Suppressor macrophage treated with lipopolysaccharide for 4 hours (primary cell): ENCODE results near the gene SPATA31C1.
A peak's percentile ranks its signal among the peaks of the same experiment; 100 is the strongest.
"Not testable (repeated sequence)": the region's sequence is repeated elsewhere in the genome, so short reads cannot be mapped to it uniquely, and the experiment has no call there.

Experiments used
- DNase-seq: peaks from one replicate; pipeline ENCODE4 v3.0.0-alpha.2; 2020

Gene SPATA31C1

DNA sequence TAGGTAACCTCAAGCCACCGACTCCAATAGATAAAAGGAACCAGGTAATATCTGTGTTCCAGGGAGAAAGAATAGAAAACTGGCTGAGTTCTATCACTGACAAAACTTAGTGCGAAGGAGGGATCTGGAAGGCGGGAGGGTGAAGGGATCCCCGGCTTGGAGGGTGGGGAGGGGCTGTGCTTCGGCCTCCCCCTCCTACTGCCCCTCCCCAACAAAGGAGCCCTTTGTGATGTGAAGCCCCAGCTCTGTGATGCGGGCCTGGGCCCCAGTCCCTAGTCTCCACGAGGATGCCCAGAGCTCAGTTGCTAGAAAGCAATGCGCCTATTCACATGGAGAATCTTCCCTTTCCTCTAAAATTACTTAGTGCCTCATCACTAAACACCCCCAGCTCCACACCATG is at the start of gene SPATA31C1:
TSS of gene SPATA31C1 (plus strand) at position 301 of the 400 bp plus-strand sequence.
- DNase-seq: not testable (repeated sequence)

DNA sequence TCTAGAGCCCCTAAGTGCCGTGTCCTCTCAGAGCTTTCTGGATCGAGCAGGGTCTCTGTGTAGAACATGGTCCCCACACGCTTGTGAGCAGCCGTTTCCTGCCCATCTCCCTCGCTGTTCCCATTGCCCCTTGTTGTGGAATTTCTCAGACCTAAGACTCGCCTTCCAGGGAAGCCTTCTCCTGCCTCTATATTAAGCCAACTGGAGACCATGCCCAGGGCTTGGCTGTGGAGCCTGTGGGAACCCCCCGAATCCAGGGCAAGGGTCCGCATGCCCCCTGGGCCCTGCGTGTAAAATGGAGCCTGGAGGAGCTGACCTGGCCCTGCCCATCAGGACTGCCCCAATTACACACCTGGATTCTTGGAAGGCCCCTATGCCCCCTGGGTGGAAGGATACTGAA is 49.6 kb upstream of the SPATA31C1 start:
- DNase-seq: no peak

DNA sequence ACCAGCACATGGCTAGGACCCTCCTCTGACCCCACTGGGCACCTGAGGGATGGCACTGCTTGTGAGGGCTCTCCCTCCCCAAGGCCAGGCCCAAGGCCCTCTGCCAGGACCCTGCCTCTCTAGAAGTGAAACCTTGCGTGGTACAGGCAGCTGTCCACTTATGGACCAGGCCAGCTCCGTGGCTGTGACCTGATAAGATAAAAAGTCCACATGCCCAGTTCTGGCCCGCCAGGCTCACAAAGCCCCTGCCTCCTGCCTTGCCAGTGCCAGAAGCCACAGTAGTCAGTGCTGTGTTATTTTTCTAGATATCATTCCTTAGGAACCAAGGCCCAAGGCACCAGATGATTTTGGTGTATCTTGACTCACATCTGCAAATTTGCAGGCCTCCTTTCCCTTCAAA is 49.1 kb upstream of the SPATA31C1 start:
- DNase-seq: no peak

DNA sequence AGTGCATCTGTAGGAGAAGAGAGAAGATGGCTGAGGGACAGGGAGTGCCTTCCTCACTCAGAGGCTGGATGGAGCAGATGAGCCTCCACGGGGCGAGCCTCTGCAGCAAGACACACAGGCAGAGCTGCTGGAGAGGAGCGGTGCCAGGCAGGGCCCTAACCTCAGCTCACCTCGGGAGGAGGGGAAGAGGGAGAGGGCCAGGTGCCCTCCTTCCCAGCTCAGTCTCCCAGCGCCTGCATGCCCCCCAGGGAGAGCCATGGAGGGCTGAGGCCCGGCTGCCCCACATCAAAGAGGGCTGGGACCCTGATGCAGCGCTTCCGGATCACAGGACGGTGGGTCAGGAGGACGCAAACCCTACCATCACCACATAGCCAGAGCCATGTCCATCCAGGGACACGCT is 48.7 kb upstream of the SPATA31C1 start:
- no peak for DNase-seq

DNA sequence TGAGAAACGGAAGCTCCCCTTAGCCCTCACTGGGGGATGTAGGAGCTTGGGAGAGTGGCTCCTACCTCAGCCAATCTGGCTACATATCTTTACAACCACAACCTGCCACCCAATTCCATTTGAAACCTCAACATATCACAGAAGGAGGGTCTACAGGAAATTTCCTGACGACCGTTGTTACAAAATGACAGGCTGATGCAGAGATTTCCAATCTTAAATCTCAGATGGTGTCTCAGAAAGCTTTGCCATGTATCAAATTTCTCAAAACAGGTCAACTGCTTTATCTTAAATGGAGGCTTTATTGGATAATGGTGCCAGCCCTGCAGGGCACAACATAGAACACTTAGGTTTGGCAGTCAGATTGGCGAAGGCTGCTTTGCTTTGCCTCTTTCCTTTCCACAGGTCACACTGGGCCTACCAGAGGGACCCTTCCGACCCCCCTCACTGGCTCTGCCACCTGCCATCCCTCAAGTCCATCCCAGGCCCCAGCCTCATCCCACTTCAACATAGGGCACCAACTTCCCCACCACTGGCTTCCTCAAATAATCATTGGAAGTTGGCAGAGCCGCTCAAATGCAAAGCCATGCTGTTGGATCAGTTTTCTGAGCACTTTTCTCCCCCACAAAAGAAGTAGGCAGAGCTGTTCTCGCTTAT is 46.2 kb upstream of the SPATA31C1 start:
- no peak for DNase-seq

DNA sequence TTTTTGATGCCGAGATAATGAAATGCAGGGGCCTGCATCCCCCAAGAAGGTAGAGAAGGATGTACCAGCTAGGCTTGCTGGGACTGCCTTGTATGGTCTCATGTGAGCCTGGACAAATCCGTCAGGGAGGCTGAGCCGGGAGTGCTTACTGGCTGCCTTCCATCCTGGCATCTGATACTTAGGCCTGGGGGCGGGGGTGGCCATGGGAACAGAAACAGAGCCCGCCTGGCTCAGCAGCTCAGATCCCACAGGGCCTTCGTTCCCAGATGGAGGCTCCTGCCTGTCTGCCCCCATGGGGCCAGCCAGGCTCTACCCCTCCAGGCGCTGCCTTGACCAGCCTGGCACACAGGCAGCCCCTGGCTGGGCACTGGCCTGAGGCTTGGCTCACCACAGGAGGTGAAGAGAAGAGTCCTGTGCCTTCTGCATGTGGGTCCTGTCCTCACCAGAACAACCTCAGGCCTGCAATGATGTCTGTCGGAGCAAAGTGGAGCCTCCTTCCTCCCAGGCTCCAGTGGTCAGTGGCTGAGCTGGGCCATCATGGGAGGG is 45.6 kb upstream of the SPATA31C1 start:
- DNase-seq: no peak

DNA sequence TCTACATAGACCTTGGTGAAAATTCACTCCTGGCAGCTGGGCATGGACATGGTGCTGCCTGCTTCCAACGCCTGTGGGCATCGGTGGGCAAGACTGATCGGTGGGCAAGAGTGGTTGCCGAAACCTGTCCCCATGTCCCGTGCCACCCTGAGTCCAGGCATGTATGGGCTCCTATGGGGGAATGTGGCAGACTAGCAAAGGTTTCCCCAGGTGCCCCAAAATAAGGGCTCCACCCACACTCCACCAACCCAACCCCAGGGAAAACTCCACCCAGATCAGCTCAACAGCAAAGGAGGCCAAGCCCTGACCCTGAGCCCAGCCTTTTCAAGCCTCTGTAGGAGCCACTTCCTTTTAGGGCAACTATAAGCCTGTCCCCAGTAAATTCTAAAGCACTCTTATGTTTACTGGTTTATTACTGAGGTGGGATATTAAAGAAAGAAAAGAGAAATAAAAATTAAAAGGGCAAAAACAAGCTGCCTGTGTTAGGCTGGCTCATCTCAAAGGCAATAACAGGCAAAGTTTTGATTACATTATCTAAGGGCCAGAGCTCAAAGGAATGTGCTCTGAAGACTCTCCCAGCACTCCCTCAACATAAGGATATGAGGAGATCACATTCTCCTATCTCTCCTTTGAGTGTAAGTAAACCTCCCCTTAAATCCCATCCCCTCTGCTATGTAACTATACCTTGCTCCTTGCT is 44.0 kb upstream of the SPATA31C1 start:
- no peak for DNase-seq

DNA sequence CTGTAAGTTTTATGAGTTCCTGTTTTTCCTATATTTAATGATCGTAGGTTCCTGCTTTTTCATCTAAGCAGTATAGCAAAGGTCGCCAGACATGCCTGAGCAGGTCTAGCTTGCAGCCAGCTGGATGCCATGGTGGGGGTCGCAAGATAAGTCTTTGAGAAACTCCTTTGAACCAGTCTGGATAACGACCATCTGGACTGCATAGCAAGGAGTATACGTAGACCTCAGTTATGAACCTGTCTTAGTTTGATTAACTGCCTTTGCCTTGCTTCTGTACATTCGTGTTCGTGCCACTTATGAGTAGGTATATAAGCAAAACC is 43.5 kb upstream of the SPATA31C1 start:
- no peak for DNase-seq

DNA sequence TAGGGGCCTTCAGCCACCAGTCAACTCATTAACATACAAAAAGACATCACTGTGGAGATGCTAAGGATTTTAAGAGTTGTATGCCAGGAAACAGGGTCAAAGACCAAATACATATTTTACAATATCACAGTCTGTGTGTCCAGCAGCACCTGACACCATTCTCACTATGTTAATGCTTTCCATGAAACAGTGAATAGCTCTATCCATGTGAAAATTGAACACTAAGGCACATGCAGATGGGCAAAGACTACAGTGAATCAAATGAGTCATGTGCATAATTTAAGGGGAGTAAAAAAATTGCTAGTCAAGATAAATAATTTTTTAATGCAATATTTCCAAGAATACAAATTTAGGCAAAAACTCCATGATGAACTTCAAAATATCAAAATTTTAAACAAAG is 42.7 kb upstream of the SPATA31C1 start:
- DNase-seq: no peak

DNA sequence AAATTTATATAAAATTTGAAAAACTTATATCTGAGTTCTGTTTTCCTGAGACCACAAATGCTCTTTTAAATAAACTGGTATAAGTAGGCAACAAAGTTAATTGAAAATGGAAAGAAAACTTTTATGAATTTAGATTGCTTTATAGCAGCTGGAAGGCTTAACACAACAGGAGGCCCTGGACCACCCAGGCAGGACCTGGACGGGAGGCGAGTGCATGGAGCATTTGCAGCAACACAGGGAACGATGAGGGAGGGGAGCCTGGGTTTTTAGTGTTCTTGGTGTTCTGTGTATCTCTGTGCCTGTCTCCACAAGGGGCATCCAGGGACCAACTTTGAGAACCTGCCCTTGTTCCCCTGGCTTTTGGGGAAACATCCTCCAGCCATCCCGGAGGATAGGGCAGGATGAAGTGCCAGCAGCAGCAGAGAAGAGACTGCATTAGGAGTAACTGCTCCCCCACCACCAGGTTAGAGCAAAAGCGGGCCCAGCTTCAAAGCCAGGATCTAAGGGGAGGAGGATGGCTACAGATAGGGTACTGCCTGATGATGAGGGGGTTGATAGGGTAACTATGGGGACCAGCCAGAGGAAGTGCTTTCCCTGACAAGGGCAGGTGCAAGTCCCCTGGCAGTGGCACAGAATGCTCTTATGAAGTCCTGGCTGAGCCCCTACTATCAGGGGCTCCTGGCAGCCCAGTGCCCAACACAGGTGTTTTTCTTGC is 41.8 kb upstream of the SPATA31C1 start:
- no peak for DNase-seq

DNA sequence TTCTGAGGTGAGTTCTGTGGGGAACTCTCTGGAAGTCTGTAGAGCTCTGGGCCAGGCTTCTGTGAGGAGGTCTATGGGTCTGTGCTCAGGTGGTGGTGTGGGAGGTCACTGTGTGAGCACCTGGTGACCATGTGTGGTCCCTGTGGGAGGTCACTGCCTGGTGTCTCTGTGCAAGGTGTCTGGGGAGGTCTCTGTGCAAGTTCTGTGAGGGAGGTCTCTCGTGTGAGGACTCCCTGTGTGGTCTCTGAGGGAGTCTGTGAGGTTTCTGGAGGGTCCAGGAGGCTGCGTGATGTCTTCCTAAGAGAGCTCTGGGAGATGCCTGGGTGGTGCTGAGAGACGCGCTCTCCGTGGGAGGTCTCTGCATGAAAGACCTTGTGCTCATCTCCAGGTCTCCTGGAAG is 41.1 kb upstream of the SPATA31C1 start:
- DNase-seq: no peak

DNA sequence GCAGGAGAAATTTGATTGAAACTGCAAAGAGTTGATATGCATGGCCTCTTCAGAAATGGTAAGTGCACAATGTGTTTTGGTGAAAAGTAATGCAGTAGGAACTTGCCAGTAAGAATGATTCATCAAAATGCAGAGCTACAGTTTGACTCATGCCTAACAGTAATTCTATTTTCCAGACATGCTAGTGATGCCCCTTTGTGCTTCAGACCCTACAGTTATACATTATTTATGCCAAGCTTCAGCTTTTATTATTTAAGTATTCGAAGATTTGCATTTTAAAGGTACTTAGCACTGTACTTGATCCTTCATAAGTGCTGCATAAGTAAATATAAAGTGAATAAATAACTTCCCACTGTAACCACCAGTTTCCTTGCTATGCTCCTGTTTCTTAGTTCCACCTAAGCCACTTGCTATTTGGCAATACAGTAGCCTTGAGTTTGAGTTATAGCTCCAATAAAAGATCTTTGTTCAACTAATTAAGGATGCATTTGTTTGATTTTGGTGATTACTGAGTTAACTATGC is 38.7 kb upstream of the SPATA31C1 start:
- peak; percentile 46 for DNase-seq

DNA sequence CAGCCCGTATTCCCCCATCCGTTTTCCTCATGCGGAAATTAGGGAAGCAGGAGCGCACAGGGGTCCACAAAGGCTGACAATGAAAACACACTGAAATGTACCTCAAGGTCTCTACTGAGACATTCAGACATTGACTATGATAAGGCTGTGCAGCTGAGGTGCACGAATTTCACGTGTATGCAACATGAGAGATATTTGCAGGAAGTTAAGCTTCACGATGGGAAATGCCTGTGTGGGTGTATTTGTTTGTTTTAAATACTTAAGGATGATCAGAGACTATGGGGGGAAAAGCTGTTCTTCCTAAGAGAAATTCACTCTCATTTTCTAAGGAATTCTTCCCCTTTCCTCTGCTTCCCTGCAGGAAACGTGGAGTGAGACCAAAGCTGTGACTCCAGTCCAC is 37.6 kb upstream of the SPATA31C1 start:
- no peak for DNase-seq

DNA sequence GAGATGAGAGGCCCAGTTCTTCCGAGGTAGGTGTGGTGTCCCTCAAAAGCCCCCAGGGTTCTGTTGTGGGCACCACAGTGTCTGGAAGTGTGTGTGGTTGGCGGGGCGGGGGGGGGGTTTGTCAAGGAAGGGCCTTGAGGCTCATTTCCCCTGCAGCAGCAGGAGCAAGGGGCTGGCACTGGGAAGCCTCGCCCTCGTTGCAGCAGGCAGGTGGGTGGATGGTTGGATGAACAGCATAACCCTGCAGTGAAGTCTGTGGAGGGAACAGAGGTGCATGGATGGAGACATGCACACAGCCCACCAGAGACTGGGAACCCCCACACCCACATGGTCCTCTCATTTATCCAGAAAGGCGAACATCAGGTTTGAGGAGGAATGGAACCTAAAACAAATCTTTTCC is 37.1 kb upstream of the SPATA31C1 start:
- no peak for DNase-seq

DNA sequence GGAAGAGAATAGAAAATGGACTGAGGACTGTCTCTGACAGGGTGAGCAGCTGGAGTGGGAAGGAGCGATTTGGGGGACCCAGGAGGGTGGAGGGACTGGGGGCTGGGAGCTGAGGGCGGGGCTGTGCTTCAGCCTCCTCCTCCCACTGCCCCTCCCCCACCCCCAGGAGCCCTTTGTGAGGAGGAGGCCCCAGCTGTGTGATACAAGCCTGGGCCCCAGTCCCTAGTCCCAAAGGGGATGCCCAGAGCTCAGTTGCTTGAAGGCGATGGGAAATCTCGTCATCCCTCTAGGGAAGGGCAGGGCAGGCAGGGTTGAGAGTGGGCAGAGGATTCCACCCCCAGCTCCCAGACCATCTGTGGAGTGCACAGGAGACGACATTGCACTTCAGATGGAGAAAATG is 35.1 kb upstream of the SPATA31C1 start, which contains the start of gene SPATA31E1:
TSS of gene SPATA31E1 (plus strand) at position 251 of the 400 bp plus-strand sequence. CDS start at position 266, 15 bp downstream.
- DNase-seq: no peak

DNA sequence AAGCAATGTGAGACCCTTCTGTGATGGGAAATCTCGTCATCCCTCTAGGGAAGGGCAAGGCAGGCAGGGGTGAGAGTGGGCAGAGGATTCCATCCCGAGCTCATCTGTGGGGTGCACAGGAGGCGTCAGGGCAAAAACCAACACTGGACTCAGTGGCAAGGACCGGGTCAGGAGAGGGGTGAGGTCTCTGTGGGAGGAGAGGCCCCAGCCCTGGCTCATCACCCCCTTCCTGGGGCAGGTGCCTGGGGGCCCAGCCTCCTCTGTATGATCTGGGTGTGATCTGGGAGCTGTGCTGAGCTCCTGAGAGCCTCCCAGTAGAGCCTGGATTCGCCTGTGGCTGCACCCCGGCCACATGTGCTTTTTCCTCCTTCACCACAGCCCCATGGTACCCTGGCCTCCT is 34.5 kb upstream of the SPATA31C1 start:
- DNase-seq: no peak

DNA sequence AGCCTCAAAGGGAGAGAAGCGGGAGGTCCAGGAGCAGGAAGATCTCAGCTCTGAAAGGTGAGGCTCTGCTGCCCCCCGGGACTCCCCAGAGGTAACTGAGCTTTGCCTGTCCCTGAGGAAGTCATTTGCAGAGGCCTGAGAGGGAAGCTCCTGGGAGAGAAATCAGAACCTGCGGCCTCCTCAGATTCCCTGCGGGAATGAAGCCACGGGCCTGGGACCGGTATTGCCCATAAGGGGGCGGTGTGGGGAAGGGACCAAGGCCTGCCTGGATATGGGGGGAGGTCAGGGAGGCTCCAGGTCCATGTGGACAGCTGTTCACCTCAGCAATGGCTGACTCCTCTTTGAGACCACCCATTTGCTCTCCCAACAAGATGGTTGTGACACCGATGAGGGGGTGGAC is 33.8 kb upstream of the SPATA31C1 start:
- no peak for DNase-seq

DNA sequence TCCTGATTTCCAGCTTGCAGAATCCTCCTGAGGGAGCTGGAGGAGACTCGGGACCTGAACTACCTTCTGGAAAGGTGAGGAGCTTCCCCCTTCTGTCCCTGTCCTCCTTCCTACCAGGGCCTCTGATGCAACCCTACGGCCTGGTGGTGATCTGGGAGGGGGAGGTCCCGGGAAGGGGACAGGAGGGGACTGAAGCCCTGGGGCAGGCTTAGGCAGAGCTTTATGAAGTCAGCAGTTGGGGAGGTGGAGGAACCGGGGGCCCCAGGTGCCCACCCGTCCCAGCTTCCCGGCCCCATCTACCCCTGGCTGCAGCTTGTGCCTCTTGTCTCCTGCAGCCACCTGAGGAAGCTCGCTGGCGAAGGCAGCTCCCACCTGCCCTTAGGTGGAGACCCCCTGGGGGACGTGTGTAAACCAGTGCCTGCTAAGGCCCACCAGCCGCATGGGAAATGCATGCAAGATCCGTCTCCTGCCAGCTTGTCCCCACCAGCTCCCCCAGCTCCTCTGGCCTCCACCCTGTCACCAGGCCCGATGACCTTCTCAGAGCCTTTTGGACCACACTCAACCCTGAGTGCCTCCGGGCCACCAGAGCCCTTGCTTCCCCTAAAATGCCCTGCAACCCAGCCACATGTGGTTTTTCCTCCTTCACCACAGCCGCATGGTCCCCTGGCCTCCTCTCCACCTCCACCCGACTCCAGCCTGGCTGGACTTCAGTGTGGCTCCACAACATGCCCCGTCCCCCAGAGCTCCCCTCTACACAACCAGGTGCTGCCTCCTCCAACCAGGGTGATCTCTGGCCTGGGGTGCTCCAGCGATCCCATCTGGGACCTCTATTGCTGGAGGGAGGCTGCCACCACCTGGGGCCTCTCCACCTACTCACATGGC is 32.9 kb upstream of the SPATA31C1 start:
- no peak for DNase-seq

DNA sequence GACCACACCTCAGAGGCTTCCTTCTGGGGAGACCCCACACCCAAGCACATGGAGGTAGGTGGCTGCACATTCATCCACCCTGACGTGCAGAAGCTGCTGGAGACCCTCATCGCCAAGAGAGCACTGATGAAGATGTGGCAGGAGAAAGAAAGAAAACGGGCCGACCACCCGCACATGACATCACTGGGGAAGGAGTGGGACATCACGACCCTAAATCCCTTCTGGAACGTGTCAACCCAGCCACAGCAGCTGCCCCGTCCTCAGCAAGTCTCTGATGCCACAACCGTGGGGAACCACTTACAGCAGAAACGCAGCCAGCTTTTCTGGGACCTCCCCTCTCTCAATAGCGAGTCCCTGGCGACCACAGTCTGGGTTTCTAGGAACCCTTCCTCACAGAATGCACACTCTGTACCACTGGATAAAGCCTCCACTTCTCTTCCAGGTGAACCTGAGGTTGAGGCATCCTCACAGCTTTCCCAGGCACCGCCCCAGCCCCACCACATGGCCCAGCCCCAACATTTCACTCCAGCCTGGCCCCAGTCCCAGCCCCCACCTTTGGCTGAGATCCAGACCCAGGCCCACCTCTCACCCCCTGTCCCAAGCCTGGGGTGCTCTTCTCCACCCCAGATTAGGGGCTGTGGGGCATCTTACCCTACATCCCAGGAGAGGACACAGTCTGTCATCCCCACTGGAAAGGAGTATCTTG is 32.1 kb upstream of the SPATA31C1 start:
- DNase-seq: no peak

DNA sequence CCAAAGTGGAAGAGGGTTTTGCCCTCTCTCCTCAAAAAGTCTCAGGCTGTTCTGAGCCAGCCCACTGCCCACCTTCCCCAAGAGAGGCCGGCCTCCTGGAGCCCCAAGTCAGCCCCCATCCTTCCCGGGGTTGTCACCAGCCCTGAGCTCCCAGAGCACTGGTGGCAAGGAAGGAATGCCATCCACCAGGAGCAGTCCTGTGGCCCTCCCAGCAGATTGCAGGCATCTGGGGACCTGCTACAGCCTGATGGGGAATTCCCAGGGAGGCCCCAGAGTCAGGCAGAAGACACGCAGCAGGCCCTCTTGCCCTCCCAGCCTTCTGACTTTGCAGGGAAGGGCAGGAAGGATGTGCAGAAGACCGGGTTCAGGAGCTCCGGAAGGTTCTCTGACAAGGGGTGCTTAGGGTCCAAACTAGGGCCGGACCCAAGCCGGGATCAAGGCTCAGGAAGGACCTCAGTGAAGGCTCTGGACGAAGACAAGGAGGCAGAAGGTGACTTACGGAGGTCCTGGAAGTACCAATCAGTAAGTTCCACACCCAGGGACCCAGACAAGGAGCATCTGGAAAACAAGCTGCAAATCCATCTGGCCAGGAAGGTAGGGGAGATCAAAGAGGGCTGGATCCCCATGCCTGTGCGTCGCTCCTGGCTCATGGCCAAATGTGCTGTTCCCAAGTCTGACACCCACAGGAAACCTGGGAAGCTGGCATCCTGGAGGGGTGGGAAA is 31.4 kb upstream of the SPATA31C1 start:
- no peak for DNase-seq

DNA sequence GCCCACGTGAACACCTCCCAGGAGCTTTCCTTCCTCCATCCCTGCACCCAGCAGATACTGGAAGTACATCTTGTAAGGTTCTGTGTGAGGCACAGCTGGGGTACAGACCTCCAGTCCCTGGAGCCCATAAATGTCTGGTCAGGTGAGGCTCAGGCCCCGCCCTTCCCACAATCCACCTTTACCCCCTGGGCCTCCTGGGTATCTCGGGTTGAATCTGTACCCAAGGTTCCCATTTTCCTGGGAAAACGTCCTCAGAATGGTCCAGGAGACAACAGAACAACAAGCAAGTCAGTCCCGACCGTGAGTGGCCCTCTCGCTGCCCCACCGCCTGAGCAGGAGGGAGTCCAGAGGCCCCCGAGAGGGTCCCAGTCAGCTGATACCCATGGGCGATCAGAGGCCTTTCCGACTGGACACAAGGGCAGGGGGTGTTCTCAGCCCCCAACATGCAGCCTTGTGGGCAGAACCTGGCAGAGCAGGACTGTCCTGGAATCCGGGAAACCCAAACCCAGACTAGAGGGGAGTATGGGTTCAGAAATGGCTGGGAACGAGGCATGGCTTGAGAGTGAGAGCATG is 30.7 kb upstream of the SPATA31C1 start:
- no peak for DNase-seq
